ENCODE measurements around the gene DLGAP1. TPM values are rescaled to one million over a fixed set of nuclear protein-coding genes. Genes with fewer than 3 reads are reported as not detected.

The DLGAP1 gene
- total and polyA plus RNA-seq, 2 of the 13 experiments (the other 11 are each of a cell fraction or from before 2014, with no cell fraction given): 0.01 TPM; not detected in 1

DNA sequence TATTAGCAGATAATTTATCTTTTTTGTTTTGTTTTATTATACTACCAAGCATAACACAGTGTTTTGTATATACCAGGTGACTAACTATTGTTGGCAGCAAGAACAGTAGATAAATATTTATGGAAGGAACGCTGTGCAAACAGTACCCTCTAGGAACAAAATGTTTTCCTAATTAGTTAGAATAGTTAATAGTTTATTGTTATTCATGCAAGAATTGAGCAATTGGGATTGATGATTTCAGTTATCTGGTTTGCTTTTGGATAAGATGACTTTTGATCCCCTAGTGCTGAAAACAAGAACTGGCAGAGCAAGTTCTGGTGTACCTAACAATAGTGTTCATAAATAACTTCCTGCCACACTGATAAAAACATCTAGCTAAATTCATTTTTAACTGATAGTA lies 681.8 kb downstream of the DLGAP1 start:
- ATAC-seq: no peak
- no peak overlapping the region for H3K4me2 ChIP-seq (ENCODE audit: low read depth, low read length)

More for the DNA sequence above, 681.8 kb downstream of the DLGAP1 start:
- no peaks in the 10 kb centered on the region for H3K79me2 ChIP-seq (ENCODE audit: insufficient read depth, low read length)
- BruUV-seq (replicated peaks): no TSS peak
- H3K36me3 ChIP-seq (replicated peaks in 1 of 2; ENCODE audit: control insufficient read depth in 1 of 2, insufficient read depth in 2 of 2, low read length in 2 of 2): no peaks in the 10 kb centered on the region
- no peaks in the 10 kb centered on the region for H3K4me1 ChIP-seq (ENCODE audit: insufficient read depth, low read length)
- 0% methylated on average over 1 of the region's 1 CpG for WGBS (ENCODE audit: low lambda C conversion rate)
- CTCF ChIA-PET (ENCODE audit: low intra/inter-chr PET ratio, low total read pairs): no interaction called here
- no peak overlapping the region for H3K27ac ChIP-seq (ENCODE audit: extremely low read length, insufficient read depth, low read length)
- in situ Hi-C loops (cut with HindIII; ENCODE audit: extremely low pct_ligation_motif_present, low pct_unique_long_range_greater_than_20kb) (no loop called here), intact Hi-C loops (cut with micrococcal nuclease; ENCODE audit: unreplicated experiment) (no loop called here)
- no peak for FAIRE-seq
- H3K9me3 ChIP-seq (ENCODE audit: low read length): no peaks in the 10 kb centered on the region
- no peak for DNase-seq (ENCODE audit: low spot score)
- POLR2A ChIA-PET: no interaction called here
- no peak overlapping the region for H2AFZ ChIP-seq (ENCODE audit: low read length)
- TF ChIP-seq ZNF749 (CRISPR knock-in tag; IDR thresholded peaks at IDR 0.05; ENCODE audit: borderline replicate concordance): no peak
- TF ChIP-seq ZNF3 (CRISPR knock-in tag; IDR thresholded peaks at IDR 0.05): no peak
- TF ChIP-seq ZSCAN29 (CRISPR knock-in tag; conservative IDR thresholded peaks at IDR 0.05): no peak
- TF ChIP-seq ZFP90 (CRISPR knock-in tag; IDR thresholded peaks at IDR 0.05; ENCODE audit: borderline replicate concordance): no peak
- no peak for TF ChIP-seq SMARCC2 (IDR thresholded peaks at IDR 0.05)
- no peak for TF ChIP-seq HOXA5 (CRISPR knock-in tag; IDR thresholded peaks at IDR 0.05)
- no peak for TF ChIP-seq PCBP1 (IDR thresholded peaks at IDR 0.05; ENCODE audit: borderline replicate concordance, low read depth, low read length)
- TF ChIP-seq ZBTB1 (CRISPR knock-in tag; IDR thresholded peaks at IDR 0.05; ENCODE audit: borderline replicate concordance): no peak
- TF ChIP-seq PHF5A (CRISPR knock-in tag; IDR thresholded peaks at IDR 0.05; ENCODE audit: low read depth, unreplicated experiment): no peak
- TF ChIP-seq, protein P1, sequence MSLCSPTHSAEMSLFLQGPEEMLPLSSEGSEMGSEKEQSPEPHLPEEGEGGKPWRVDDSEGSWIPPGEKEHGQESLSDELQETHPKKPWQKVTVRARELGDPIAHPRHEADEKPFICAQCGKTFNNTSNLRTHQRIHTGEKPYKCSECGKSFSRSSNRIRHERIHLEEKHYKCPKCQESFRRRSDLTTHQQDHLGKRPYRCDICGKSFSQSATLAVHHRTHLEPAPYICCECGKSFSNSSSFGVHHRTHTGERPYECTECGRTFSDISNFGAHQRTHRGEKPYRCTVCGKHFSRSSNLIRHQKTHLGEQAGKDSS (CRISPR knock-in tag; IDR thresholded peaks at IDR 0.05; ENCODE audit: borderline replicate concordance, low read depth): no peak
- TF ChIP-seq ZFP37 (CRISPR knock-in tag; IDR thresholded peaks at IDR 0.05; ENCODE audit: borderline replicate concordance): no peak
- TF ChIP-seq CREM (IDR thresholded peaks at IDR 0.05): no peak
- no peak for TF ChIP-seq CREM (CRISPR knock-in tag; IDR thresholded peaks at IDR 0.05)
- TF ChIP-seq, protein P2, sequence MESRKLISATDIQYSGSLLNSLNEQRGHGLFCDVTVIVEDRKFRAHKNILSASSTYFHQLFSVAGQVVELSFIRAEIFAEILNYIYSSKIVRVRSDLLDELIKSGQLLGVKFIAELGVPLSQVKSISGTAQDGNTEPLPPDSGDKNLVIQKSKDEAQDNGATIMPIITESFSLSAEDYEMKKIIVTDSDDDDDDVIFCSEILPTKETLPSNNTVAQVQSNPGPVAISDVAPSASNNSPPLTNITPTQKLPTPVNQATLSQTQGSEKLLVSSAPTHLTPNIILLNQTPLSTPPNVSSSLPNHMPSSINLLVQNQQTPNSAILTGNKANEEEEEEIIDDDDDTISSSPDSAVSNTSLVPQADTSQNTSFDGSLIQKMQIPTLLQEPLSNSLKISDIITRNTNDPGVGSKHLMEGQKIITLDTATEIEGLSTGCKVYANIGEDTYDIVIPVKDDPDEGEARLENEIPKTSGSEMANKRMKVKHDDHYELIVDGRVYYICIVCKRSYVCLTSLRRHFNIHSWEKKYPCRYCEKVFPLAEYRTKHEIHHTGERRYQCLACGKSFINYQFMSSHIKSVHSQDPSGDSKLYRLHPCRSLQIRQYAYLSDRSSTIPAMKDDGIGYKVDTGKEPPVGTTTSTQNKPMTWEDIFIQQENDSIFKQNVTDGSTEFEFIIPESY (CRISPR knock-in tag; IDR thresholded peaks at IDR 0.05): no peak
- peaks cover 0 to 18% of the 10 kb centered on the region in 2 experiments; a peak in 2 of 5 replicates for H3K27me3 ChIP-seq (ENCODE audit: control insufficient read depth in 1 of 2, insufficient read depth in 2 of 2, low read length in 2 of 2)
- no peak overlapping the region for H3K4me3 ChIP-seq (replicated peaks in 1 of 3; ENCODE audit: insufficient read depth in 1 of 3, low read depth in 2 of 3, low read length in 3 of 3)
- no peak overlapping the region for H3K9ac ChIP-seq (ENCODE audit: insufficient read depth, low read depth, low read length)
- no peaks in the 10 kb centered on the region for H4K20me1 ChIP-seq (ENCODE audit: insufficient read depth, low read length)

Measured in HepG2 (cell line).